SK-N-SH treated with all-trans-retinoic acid at 6 μM for 48 hours (cell line): ENCODE measurements around the gene LGALS3BP.

Experiments
- CREB5 ChIP-seq: fragments of 250-450 bp; sonication (Bioruptor Pico); IDR thresholded peaks from 2 replicates; pipeline ENCODE4 v1.5.1; 2020; ENCODE audit warnings: low read depth, mild to moderate bottlenecking, moderate library complexity
- PATZ1 ChIP-seq: fragments of 250-450 bp; sonication (Bioruptor Pico); IDR thresholded peaks from 2 replicates; pipeline ENCODE4 v1.8.0; 2020; ENCODE audit warnings: mild to moderate bottlenecking, moderate library complexity, borderline replicate concordance
- PPARA ChIP-seq: fragments of 250-450 bp; sonication (Bioruptor Pico); IDR thresholded peaks from 2 replicates; pipeline ENCODE4 v1.5.0; 2020; ENCODE audit warnings: mild to moderate bottlenecking, borderline replicate concordance
- TOX ChIP-seq: fragments of 250-450 bp; sonication (Bioruptor Pico); IDR thresholded peaks from 2 replicates; pipeline ENCODE4 v1.8.0; 2021; ENCODE audit warnings: mild to moderate bottlenecking, moderate library complexity, borderline replicate concordance
- ZFP3 ChIP-seq: fragments of 250-450 bp; sonication (Bioruptor Pico); IDR thresholded peaks from 2 replicates; pipeline ENCODE4 v1.5.0; 2020; ENCODE audit warnings: mild to moderate bottlenecking, moderate library complexity
- ZFP30 ChIP-seq: fragments of 450-650 bp; formaldehyde crosslinking; IDR thresholded peaks from 2 replicates; pipeline ENCODE4 v1.5.0; 2022; ENCODE audit warnings: mild to moderate bottlenecking, moderate library complexity
- ZNF565 ChIP-seq: fragments of 450-650 bp; formaldehyde crosslinking; conservative IDR thresholded peaks from 2 replicates; pipeline ENCODE4 v1.5.0; 2020; ENCODE audit warnings: low read depth, mild to moderate bottlenecking, moderate library complexity

GRCh38 chr17:78991906-78992532 is 12.3 kb upstream of the LGALS3BP start:
- TF ChIP-seq PATZ1 (CRISPR knock-in tag) (no peak), ZNF565 (CRISPR knock-in tag) (no peak), ZFP3 (no peak), CREB5 (no peak), PPARA (no peak), TOX (CRISPR knock-in tag) (no peak), ZFP30 (CRISPR knock-in tag) (no peak)
